IMR-90 (cell line): ENCODE results near the gene PI16. TPM values are rescaled to one million over a fixed set of nuclear protein-coding genes. Genes with fewer than 3 reads are reported as not detected.

Experiments
- ATAC-seq: fragments of 200-7000 bp; cut with Tn5 transposase; 2 replicates; pipeline ENCODE4 v1.9.1; 2020; ENCODE audit warnings: low read depth, mild to moderate bottlenecking, moderate library complexity
- BruUV-seq: library from RNA; stranded (reverse); fragments of 400-500 nt; replicated peaks from 2 replicates; lab custom pipeline; 2021; lab: Mats Ljungman, UMichigan
- CTCF ChIA-PET: fragments of 300-600 bp; formaldehyde crosslinking; extraction: SDS; loops from one replicate; lab custom pipeline; 2021; ENCODE audit warnings: antibody characterized with exemption; lab: Yijun Ruan, JAX
- POLR2A ChIA-PET: fragments of 300-600 bp; sonication (Branson Sonifier 250); formaldehyde crosslinking; loops from one replicate; lab custom pipeline; 2022; ENCODE audit warnings: antibody characterized with exemption; ENCODE audit not compliant: unreplicated experiment; lab: Charles Lee
- DNase-seq: peaks from one replicate; pipeline ENCODE4 v3.0.0; 2013
- H2AFZ ChIP-seq: replicated peaks from 2 replicates; pipeline ENCODE3; 2013; ENCODE audit warnings: low read length, mild to moderate bottlenecking; ENCODE audit not compliant: poor library complexity
- H2AK5ac ChIP-seq: 2 replicates; pipeline ENCODE4 v1.6.1; 2013; ENCODE audit warnings: low read depth, low read length, inconsistent platforms
- H2AK9ac ChIP-seq: replicated peaks from 2 replicates; pipeline ENCODE3; 2013; ENCODE audit warnings: mild to moderate bottlenecking, low read depth, low read length, moderate library complexity; ENCODE audit not compliant: poor library complexity
- H2BK120ac ChIP-seq: 2 replicates; pipeline ENCODE4 v1.6.1; 2013; ENCODE audit warnings: low read depth, low read length, inconsistent platforms
- H2BK15ac ChIP-seq: 3 replicates; pipeline ENCODE4 v1.6.1; 2013; ENCODE audit warnings: low read depth, low read length, inconsistent platforms
- H2BK20ac ChIP-seq: 2 replicates; pipeline ENCODE4 v1.6.1; 2013; ENCODE audit warnings: low read depth, mild to moderate bottlenecking, inconsistent platforms, low read length, moderate library complexity
- H2BK5ac ChIP-seq: 2 replicates; pipeline ENCODE4 v1.6.1; 2013; ENCODE audit warnings: mild to moderate bottlenecking, low read depth, low read length, inconsistent platforms; ENCODE audit not compliant: poor library complexity, severe bottlenecking
- H3K14ac ChIP-seq: replicated peaks from 2 replicates; pipeline ENCODE4 v1.6.1; 2013; ENCODE audit warnings: low read depth, low read length, inconsistent platforms
- H3K18ac ChIP-seq: 2 replicates; pipeline ENCODE4 v1.6.1; 2013; ENCODE audit warnings: low read depth, low read length, control low read depth
- H3K23ac ChIP-seq: 2 replicates; pipeline ENCODE4 v1.6.1; 2013; ENCODE audit warnings: low read depth, low read length, inconsistent platforms
- H3K27ac ChIP-seq: 2 replicates; pipeline ENCODE4 v1.5.1; 2013; ENCODE audit warnings: mild to moderate bottlenecking, control low read depth, low read length; ENCODE audit not compliant: insufficient read depth
- H3K27me3 ChIP-seq: 2 replicates; pipeline ENCODE4 v1.6.1; 2013; ENCODE audit warnings: low read length; ENCODE audit not compliant: control insufficient read depth, insufficient read depth
- H3K36me3 ChIP-seq: 2 replicates; pipeline ENCODE4 v1.6.1; 2013; ENCODE audit warnings: low read length, mixed read lengths; ENCODE audit not compliant: control insufficient read depth, insufficient read depth
- H3K4ac ChIP-seq: 2 replicates; pipeline ENCODE4 v1.6.1; 2013; ENCODE audit warnings: low read depth, low read length, inconsistent platforms
- H3K4me1 ChIP-seq: 2 replicates; pipeline ENCODE4 v1.6.1; 2013; ENCODE audit warnings: low read length, mixed read lengths; ENCODE audit not compliant: control insufficient read depth, insufficient read depth
- H3K4me2 ChIP-seq: 2 replicates; pipeline ENCODE4 v1.6.1; 2013; ENCODE audit warnings: low read depth, mild to moderate bottlenecking, control low read depth, low read length, moderate library complexity
- H3K4me3 ChIP-seq: 2 replicates; pipeline ENCODE4 v1.5.1; 2013; ENCODE audit warnings: low read depth, mild to moderate bottlenecking, control low read depth, low read length, moderate library complexity; ENCODE audit not compliant: insufficient read depth
- H3K56ac ChIP-seq: 2 replicates; pipeline ENCODE4 v1.6.1; 2013; ENCODE audit warnings: low read length, inconsistent platforms; ENCODE audit not compliant: insufficient read depth; ENCODE audit errors: extremely low read depth
- H3K79me1 ChIP-seq, 2 experiments: 2 replicates each; pipeline ENCODE4 v1.6.1; 2013; ENCODE audit warnings: low read length in 2 of 2, inconsistent platforms in 1 of 2, low read depth in 1 of 2
- H3K9ac ChIP-seq: 2 replicates; pipeline ENCODE4 v1.6.1; 2013; ENCODE audit warnings: low read depth, low read length, control low read depth
- H3K9me1 ChIP-seq: 2 replicates; pipeline ENCODE4 v1.6.1; 2013; ENCODE audit warnings: low read length, inconsistent platforms; ENCODE audit not compliant: insufficient read depth
- H3K9me3 ChIP-seq: 2 replicates; pipeline ENCODE4 v1.6.1; 2013; ENCODE audit warnings: low read length; ENCODE audit not compliant: control insufficient read depth, insufficient read depth
- H4K20me1 ChIP-seq: 2 replicates; pipeline ENCODE4 v1.6.1; 2013; ENCODE audit warnings: low read length, inconsistent platforms; ENCODE audit not compliant: insufficient read depth
- H4K5ac ChIP-seq: 2 replicates; pipeline ENCODE4 v1.6.1; 2013; ENCODE audit warnings: mild to moderate bottlenecking, low read depth, low read length, control low read depth
- H4K8ac ChIP-seq, 2 experiments: 2 replicates each; pipeline ENCODE4 v1.6.1; 2013; ENCODE audit warnings: low read depth in 2 of 2, low read length in 2 of 2, control low read depth in 1 of 2, inconsistent platforms in 1 of 2
- H4K91ac ChIP-seq: 2 replicates; pipeline ENCODE4 v1.6.1; 2013; ENCODE audit warnings: low read depth, low read length, inconsistent platforms; ENCODE audit not compliant: insufficient read depth
- CEBPB ChIP-seq: IDR thresholded peaks from 2 replicates; pipeline ENCODE4 v1.6.1; 2012; ENCODE audit warnings: low read depth, low read length, improper control_type of control experiment
- CHD1 ChIP-seq: IDR thresholded peaks from 2 replicates; pipeline ENCODE4 v1.6.1; 2012; ENCODE audit warnings: low read depth, low read length, improper control_type of control experiment
- FOS ChIP-seq: fragments of 150-350 bp; IDR thresholded peaks from 2 replicates; pipeline ENCODE4 v1.6.1; 2016; ENCODE audit warnings: low read depth, low read length
- MXI1 ChIP-seq: IDR thresholded peaks from 2 replicates; pipeline ENCODE4 v1.6.1; 2012; ENCODE audit warnings: low read depth, mild to moderate bottlenecking, low read length, moderate library complexity, borderline replicate concordance
- POLR2A ChIP-seq: IDR thresholded peaks from 2 replicates; pipeline ENCODE4 v1.6.1; 2012; ENCODE audit warnings: mild to moderate bottlenecking, low read depth, low read length
- RAD21 ChIP-seq: IDR thresholded peaks from 2 replicates; pipeline ENCODE4 v1.6.1; 2012; ENCODE audit warnings: low read length, improper control_type of control experiment
- RCOR1 ChIP-seq: IDR thresholded peaks from 2 replicates; pipeline ENCODE4 v1.6.1; 2012; ENCODE audit warnings: mild to moderate bottlenecking, low read length, improper control_type of control experiment; ENCODE audit not compliant: insufficient replicate concordance
- SMC3 ChIP-seq: fragments of 150-350 bp; IDR thresholded peaks from 2 replicates; pipeline ENCODE4 v1.6.1; 2016; ENCODE audit warnings: low read depth, mild to moderate bottlenecking, antibody characterized with exemption, low read length, moderate library complexity
- WGBS, 2 experiments: methylation state at CpG; one replicate each; pipeline versions ENCODE4 v1.1.5 to v1.1.7; 2013; ENCODE audit warnings: missing lambda C conversion rate in 2 of 2; ENCODE audit not compliant: insufficient read length in 1 of 2; ENCODE audit errors: extremely low coverage in 2 of 2; 5-methylcytosine and 5-hydroxymethylcytosine counted together
- dilution Hi-C: fragments of 300-500 bp; cut with HindIII; formaldehyde crosslinking; loops from one replicate; pipeline ENCODE4 v1.14.3; 2018; ENCODE audit warnings: low sequenced_read_pairs; ENCODE audit not compliant: unreplicated experiment
- in situ Hi-C: fragments of 300-500 bp; cut with MboI; formaldehyde crosslinking; loops from 3 replicates; pipeline ENCODE4 v1.14.3; 2019; ENCODE audit warnings: low sequenced_read_pairs, inconsistent platforms, mixed read lengths
- intact Hi-C: fragments of 100-400 bp; cut with micrococcal nuclease; formaldehyde crosslinking; loops from 2 replicates; pipeline ENCODE4 v1.10.0; 2022
- polyA plus RNA-seq, 3 experiments: library from polyadenylated mRNA; depleted of rRNA; stranded (reverse); fragments of >200 nt; gene quantifications; 2 replicates each; pipeline ENCODE4 v1.2.3, GENCODE V29; 2012; ENCODE audit warnings: low replicate concordance in 1 of 3
- total RNA-seq: library from RNA; depleted of rRNA; stranded (reverse); fragments of >200 nt; gene quantifications from 2 replicates; pipeline ENCODE4 v1.2.3, GENCODE V29; 2012
- TF ChIP-seq, protein P1 (sequence below): fragments of 150-350 bp; IDR thresholded peaks from 2 replicates; pipeline ENCODE4 v1.6.1; 2016; ENCODE audit warnings: low read depth, mild to moderate bottlenecking, low read length, moderate library complexity, borderline replicate concordance
- TF ChIP-seq, protein P2 (sequence below): conservative IDR thresholded peaks from 2 replicates; pipeline ENCODE4 v1.5.1; 2012; ENCODE audit warnings: mild to moderate bottlenecking, low read depth, low read length, improper control_type of control experiment
- TF ChIP-seq, protein P3 (sequence below): fragments of 150-350 bp; IDR thresholded peaks from 2 replicates; pipeline ENCODE4 v1.6.1; 2017; ENCODE audit warnings: mild to moderate bottlenecking, antibody characterized with exemption, low read length, low read depth

PI16 gene
- total and polyA plus RNA-seq, 2 of the 4 experiments (the other 2 are of a cell fraction), result 0.21 TPM; not detected in 1

DNA sequence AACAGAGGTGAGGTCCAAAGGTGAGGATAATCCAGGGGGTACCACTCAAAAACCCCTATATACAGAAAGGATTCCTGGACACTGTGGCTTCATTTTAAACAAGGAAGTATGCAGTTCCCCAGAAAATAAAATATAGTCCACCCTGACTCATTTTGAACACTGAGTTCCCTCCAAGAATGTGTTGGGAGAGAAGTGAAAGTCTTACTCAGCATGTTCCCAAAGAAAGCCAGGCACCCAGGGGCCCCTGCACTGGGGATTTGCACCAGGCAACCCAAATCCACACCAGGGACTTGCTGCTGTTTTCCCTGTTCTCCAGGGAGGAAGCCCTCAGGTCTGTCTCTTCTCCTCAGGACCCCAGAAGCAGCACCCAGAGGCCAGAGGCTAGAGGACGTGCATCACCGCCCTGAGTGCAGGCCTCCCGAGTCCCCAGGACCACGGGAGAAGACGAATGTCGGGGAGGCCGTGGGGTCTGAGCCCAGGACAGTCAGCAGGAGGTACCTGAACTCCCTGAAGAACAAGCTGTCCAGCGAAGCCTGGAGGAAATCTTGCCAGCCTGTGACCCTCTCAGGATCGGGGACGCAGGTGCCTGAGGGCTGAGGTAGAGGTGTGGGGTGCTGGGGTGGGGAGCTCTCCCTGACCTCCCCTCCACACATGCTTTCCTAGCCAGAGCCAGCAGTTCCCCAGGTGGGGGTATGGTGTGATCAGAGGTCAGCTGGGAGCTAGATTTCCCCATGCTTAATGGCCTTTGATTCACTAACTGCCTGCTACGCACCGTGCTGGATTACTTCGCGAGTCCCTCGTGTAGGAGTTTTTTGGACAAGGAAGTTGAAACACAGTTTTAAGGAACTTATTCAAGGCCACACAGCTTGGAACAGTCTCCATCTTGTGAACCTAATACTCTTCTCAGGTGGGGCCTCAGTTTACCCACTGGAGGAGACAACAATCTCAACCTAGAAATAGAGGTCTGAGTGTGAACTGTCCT lies 54.2 kb downstream of the PI16 start:
- Histone ChIP-seq H3K9ac (no peak overlapping the region), H3K27me3 (0 out of 2 replicates have a peak, but pooled peaks cover 2% of the 10 kb centered on the region), H2AK9ac (no peak overlapping the region), H2BK5ac (no peak overlapping the region), H4K20me1 (no peaks in the 10 kb centered on the region), H3K56ac (no peak overlapping the region), H3K23ac (no peak overlapping the region), H3K4me2 (no peak overlapping the region), H2BK20ac (no peak overlapping the region), H4K8ac (no peak overlapping the region), H3K14ac (no peak overlapping the region), H3K9me3 (0 out of 2 replicates have a peak, but pooled peaks cover 2% of the 10 kb centered on the region), H3K4me1 (peaks cover 2% of the 10 kb centered on the region; the same call in 1 of the 2 replicates), H2AK5ac (no peak overlapping the region), H2BK120ac (no peak overlapping the region), H3K4me3 (no peak overlapping the region), H3K36me3 (no peaks in the 10 kb centered on the region), H2BK15ac (no peak overlapping the region), H3K79me1 (no peaks in the 10 kb centered on the region), H3K4ac (no peak overlapping the region), H4K91ac (no peak overlapping the region), H4K5ac (no peak overlapping the region), H2AFZ (no peak overlapping the region), H3K18ac (no peak overlapping the region), H3K9me1 (peaks cover 2% of the 10 kb centered on the region; the same call in 1 of the 2 replicates), H3K27ac (no peak overlapping the region)
- intact Hi-C loops, result no loop called here
- in situ Hi-C loops, result no loop called here
- ChIA-PET CTCF (no interaction called here), POLR2A (no interaction called here)
- dilution Hi-C loops, result no loop called here
- no peak for ATAC-seq
- no TSS peak for BruUV-seq
- no peak for DNase-seq
- TF ChIP-seq, protein P1, sequence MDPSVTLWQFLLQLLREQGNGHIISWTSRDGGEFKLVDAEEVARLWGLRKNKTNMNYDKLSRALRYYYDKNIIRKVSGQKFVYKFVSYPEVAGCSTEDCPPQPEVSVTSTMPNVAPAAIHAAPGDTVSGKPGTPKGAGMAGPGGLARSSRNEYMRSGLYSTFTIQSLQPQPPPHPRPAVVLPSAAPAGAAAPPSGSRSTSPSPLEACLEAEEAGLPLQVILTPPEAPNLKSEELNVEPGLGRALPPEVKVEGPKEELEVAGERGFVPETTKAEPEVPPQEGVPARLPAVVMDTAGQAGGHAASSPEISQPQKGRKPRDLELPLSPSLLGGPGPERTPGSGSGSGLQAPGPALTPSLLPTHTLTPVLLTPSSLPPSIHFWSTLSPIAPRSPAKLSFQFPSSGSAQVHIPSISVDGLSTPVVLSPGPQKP, result no peak
- TF ChIP-seq POLR2A (no peak), CEBPB (no peak), SMC3 (no peak), FOS (no peak), MXI1 (no peak), CHD1 (no peak), RCOR1 (no peak), RAD21 (no peak)
- TF ChIP-seq, protein P2, sequence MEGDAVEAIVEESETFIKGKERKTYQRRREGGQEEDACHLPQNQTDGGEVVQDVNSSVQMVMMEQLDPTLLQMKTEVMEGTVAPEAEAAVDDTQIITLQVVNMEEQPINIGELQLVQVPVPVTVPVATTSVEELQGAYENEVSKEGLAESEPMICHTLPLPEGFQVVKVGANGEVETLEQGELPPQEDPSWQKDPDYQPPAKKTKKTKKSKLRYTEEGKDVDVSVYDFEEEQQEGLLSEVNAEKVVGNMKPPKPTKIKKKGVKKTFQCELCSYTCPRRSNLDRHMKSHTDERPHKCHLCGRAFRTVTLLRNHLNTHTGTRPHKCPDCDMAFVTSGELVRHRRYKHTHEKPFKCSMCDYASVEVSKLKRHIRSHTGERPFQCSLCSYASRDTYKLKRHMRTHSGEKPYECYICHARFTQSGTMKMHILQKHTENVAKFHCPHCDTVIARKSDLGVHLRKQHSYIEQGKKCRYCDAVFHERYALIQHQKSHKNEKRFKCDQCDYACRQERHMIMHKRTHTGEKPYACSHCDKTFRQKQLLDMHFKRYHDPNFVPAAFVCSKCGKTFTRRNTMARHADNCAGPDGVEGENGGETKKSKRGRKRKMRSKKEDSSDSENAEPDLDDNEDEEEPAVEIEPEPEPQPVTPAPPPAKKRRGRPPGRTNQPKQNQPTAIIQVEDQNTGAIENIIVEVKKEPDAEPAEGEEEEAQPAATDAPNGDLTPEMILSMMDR, result no peak
- TF ChIP-seq, protein P3, sequence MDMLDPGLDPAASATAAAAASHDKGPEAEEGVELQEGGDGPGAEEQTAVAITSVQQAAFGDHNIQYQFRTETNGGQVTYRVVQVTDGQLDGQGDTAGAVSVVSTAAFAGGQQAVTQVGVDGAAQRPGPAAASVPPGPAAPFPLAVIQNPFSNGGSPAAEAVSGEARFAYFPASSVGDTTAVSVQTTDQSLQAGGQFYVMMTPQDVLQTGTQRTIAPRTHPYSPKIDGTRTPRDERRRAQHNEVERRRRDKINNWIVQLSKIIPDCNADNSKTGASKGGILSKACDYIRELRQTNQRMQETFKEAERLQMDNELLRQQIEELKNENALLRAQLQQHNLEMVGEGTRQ, result no peak
- 60% methylated on average over 2 of the region's 15 CpGs; no CpG with 5 or more reads in 1 of the 2 experiments for WGBS, 2 experiments
